ENCODE measurements around the gene URI1. TPM values are rescaled to one million over a fixed set of nuclear protein-coding genes. Genes with fewer than 3 reads are reported as not detected.
"Not testable (repeated sequence)": the region's sequence is repeated elsewhere in the genome, so short reads cannot be mapped to it uniquely, and the experiment has no call there.

Gene URI1
- total RNA-seq, 2 donors from 2014 or later, result 37.9 to 41.4 TPM

GRCh38 chr19:29946645-29947044 lies 4.6 kb downstream of the URI1 start:
- no peak for DNase-seq
- H3K36me3 ChIP-seq, result no peaks in the 10 kb centered on the region
- no peak for TF ChIP-seq CTCF (IDR thresholded peaks at IDR 0.05)
- H3K9ac ChIP-seq (ENCODE audit: low read depth in 2 of 2, low read length in 2 of 2), result no peak overlapping the region
- H3K27ac ChIP-seq, result no peak overlapping the region
- H3K27me3 ChIP-seq, result no peaks in the 10 kb centered on the region
- H3K9me3 ChIP-seq, result no peaks in the 10 kb centered on the region
- intact Hi-C loops (cut with DNase I), result no loop called here
- no peak overlapping the region for H3K4me3 ChIP-seq
- no peaks in the 10 kb centered on the region for H3K4me1 ChIP-seq

- intact Hi-C loops (cut with DNase I), result no loop called here
- Histone ChIP-seq H3K9ac (ENCODE audit: low read depth in 2 of 2, low read length in 2 of 2) (no peak overlapping the region), H3K27ac (no peak overlapping the region), H3K36me3 (no peaks in the 10 kb centered on the region), H3K27me3 (no peaks in the 10 kb centered on the region), H3K4me1 (no peaks in the 10 kb centered on the region), H3K4me3 (no peak overlapping the region), H3K9me3 (no peaks in the 10 kb centered on the region)
- no peak for TF ChIP-seq CTCF (IDR thresholded peaks at IDR 0.05)
- DNase-seq, result no peak
Measured at GRCh38 chr19:29947871-29948270, 5.8 kb downstream of the URI1 start.

GRCh38 chr19:29948759-29949470 lies 6.9 kb downstream of the URI1 start:
- H3K27me3 ChIP-seq; H3K9ac ChIP-seq (ENCODE audit: low read depth in 2 of 2, low read length in 2 of 2); H3K4me3 ChIP-seq; DNase-seq; H3K36me3 ChIP-seq; H3K4me1 ChIP-seq; H3K9me3 ChIP-seq; H3K27ac ChIP-seq; intact Hi-C loops (cut with DNase I): not testable (repeated sequence)

GRCh38 chr19:29952177-29952576 lies 10.1 kb downstream of the URI1 start:
- no peak for TF ChIP-seq CTCF (IDR thresholded peaks at IDR 0.05)
- Histone ChIP-seq H3K9ac (ENCODE audit: low read depth in 2 of 2, low read length in 2 of 2) (no peak overlapping the region), H3K27me3 (no peaks in the 10 kb centered on the region), H3K27ac (no peak overlapping the region), H3K36me3 (no peaks in the 10 kb centered on the region), H3K9me3 (no peaks in the 10 kb centered on the region), H3K4me1 (no peaks in the 10 kb centered on the region), H3K4me3 (no peak overlapping the region)
- intact Hi-C loops (cut with DNase I), result no loop called here
- no peak for DNase-seq

GRCh38 chr19:29952646-29953045 lies 10.6 kb downstream of the URI1 start:
- H3K36me3 ChIP-seq, result no peaks in the 10 kb centered on the region

More at GRCh38 chr19:29952646-29953045, 10.6 kb downstream of the URI1 start:
- intact Hi-C loops (cut with DNase I), result no loop called here
- Histone ChIP-seq H3K4me3 (no peak overlapping the region), H3K9ac (ENCODE audit: low read depth in 2 of 2, low read length in 2 of 2) (no peak overlapping the region), H3K4me1 (no peaks in the 10 kb centered on the region), H3K27me3 (no peaks in the 10 kb centered on the region), H3K9me3 (no peaks in the 10 kb centered on the region), H3K27ac (no peak overlapping the region)
- DNase-seq, result no peak
- TF ChIP-seq CTCF (IDR thresholded peaks at IDR 0.05), result no peak

Data from colonic mucosa (tissue), 4 donors.